Muscle layer of colon (tissue), 2 donors: ENCODE measurements around the gene CLDN14.

Experiments
- H3K27ac ChIP-seq: one replicate; pipeline ENCODE4 v1.7.0; 2013; ENCODE audit warnings: low read depth, mild to moderate bottlenecking, low read length, moderate library complexity
- H3K27me3 ChIP-seq, 2 donors: one replicate each; pipeline ENCODE4 v1.7.0; 2013; ENCODE audit warnings: low read length in 2 of 2, mild to moderate bottlenecking in 2 of 2; ENCODE audit not compliant: insufficient read depth in 2 of 2, control insufficient read depth in 1 of 2
- H3K36me3 ChIP-seq: one replicate; pipeline ENCODE4 v1.7.0; 2013; ENCODE audit warnings: mild to moderate bottlenecking, low read length; ENCODE audit not compliant: insufficient read depth
- H3K4me1 ChIP-seq: one replicate; pipeline ENCODE4 v1.7.0; 2013; ENCODE audit warnings: mild to moderate bottlenecking, low read length; ENCODE audit not compliant: insufficient read depth
- H3K4me3 ChIP-seq, 2 donors: one replicate each; pipeline ENCODE4 v1.7.0; 2013; ENCODE audit warnings: low read length in 2 of 2, low read depth in 1 of 2, mild to moderate bottlenecking in 1 of 2, moderate library complexity in 1 of 2
- H3K9ac ChIP-seq: one replicate; pipeline ENCODE4 v1.7.0; 2013; ENCODE audit warnings: low read length
- H3K9me3 ChIP-seq: one replicate; pipeline ENCODE4 v1.7.0; 2013; ENCODE audit warnings: mild to moderate bottlenecking, low read length
- donor health status: abdominal sarcoma.
- donor health status: Adenocarcinoma of cecum.

CLDN14 gene

GRCh38 chr21:36452281-36452825, 27.6 kb downstream of the CLDN14 start:
- Histone ChIP-seq H3K4me1 (no peaks in the 10 kb centered on the region), H3K27ac (no peak overlapping the region), H3K27me3 (no peaks in the 10 kb centered on the region), H3K36me3 (no peaks in the 10 kb centered on the region), H3K4me3 (no peak overlapping the region), H3K9ac (no peak overlapping the region), H3K9me3 (no peaks in the 10 kb centered on the region)

- no peaks in the 10 kb centered on the region for H3K36me3 ChIP-seq
- H3K4me3 ChIP-seq, result no peak overlapping the region
- no peaks in the 10 kb centered on the region for H3K4me1 ChIP-seq
- no peaks in the 10 kb centered on the region for H3K27me3 ChIP-seq
- no peaks in the 10 kb centered on the region for H3K9me3 ChIP-seq
- no peak overlapping the region for H3K27ac ChIP-seq
- H3K9ac ChIP-seq, result no peak overlapping the region
Observed at GRCh38 chr21:36451506-36451905, 28.4 kb downstream of the CLDN14 start.

DNA sequence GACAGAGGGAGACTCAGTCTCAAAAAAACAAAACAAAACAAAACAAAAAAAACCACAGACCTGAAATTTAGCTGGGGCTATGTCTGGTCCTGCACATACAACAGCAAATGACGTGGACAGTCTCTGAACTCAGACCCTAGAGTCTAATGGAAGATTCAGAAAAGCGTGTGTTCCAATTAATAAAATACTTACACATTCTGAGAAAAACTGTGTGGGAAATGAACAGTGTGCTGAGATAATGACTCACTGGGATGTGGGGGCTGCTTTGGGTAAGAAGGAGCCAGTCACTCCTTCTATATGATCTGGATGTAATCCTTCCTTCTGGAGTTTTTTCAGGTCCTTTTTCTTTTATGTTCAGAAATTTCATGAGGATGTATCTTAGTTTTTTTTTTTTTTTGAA, 29.4 kb downstream of the CLDN14 start:
- Histone ChIP-seq H3K4me1 (no peaks in the 10 kb centered on the region), H3K4me3 (no peak overlapping the region), H3K9me3 (no peaks in the 10 kb centered on the region), H3K27ac (no peak overlapping the region), H3K9ac (no peak overlapping the region), H3K27me3 (no peaks in the 10 kb centered on the region), H3K36me3 (no peaks in the 10 kb centered on the region)

DNA sequence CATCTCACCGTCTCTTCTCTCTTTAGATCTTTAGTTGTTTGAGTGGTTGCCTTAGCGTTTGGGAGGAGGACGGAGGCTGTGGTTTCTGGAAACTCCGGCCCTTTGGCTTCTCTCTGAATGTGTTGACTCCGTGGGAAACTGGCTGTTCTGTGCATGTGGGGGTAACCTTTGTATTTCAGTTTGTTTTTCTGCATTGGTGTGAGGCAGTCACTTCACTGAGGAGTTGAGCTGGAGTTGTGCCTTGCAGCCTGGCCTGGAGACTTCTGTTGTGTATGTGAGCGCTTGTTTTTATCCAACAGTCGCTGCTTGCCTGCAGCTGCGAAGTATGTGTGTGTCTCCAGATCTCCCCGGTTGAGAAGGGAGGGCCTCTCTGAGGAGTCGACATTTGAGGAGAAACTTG, 33.6 kb downstream of the CLDN14 start:
- no peaks in the 10 kb centered on the region for H3K9me3 ChIP-seq

GRCh38 chr21:36441715-36442114, 38.2 kb downstream of the CLDN14 start:
- Histone ChIP-seq H3K27me3 (no peaks in the 10 kb centered on the region), H3K36me3 (no peaks in the 10 kb centered on the region), H3K9me3 (no peaks in the 10 kb centered on the region), H3K4me3 (no peak overlapping the region), H3K27ac (no peak overlapping the region), H3K9ac (no peak overlapping the region), H3K4me1 (no peaks in the 10 kb centered on the region)

More for the DNA sequence above, 33.6 kb downstream of the CLDN14 start:
- H3K4me3 ChIP-seq, result no peak overlapping the region
- no peak overlapping the region for H3K9ac ChIP-seq
- H3K27me3 ChIP-seq, result no peaks in the 10 kb centered on the region
- H3K27ac ChIP-seq, result no peak overlapping the region
- no peaks in the 10 kb centered on the region for H3K4me1 ChIP-seq
- no peaks in the 10 kb centered on the region for H3K36me3 ChIP-seq

DNA sequence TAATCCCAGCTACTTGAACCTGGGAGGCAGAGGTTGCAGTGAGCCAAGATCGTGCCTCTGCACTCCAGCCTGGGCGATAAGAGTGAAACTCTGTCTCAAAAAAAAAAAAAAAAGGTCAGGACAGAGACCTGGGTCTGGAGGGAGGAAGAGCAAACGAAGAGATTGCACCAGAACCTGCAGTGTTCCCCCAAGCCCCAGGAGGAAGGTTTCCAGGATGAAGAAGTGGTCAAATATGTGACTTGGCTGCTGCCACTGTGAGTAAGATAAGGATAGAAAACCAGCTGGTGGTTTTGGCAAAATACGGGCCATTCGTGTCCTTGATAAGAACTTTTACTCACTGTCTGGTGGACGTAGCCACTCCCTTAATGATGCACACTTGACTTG, 42.2 kb downstream of the CLDN14 start:
- no peaks in the 10 kb centered on the region for H3K9me3 ChIP-seq
- no peak overlapping the region for H3K4me3 ChIP-seq
- no peaks in the 10 kb centered on the region for H3K36me3 ChIP-seq
- no peaks in the 10 kb centered on the region for H3K27me3 ChIP-seq
- no peak overlapping the region for H3K9ac ChIP-seq
- H3K4me1 ChIP-seq, result no peaks in the 10 kb centered on the region
- no peak overlapping the region for H3K27ac ChIP-seq

GRCh38 chr21:36436829-36437744, 42.8 kb downstream of the CLDN14 start:
- Histone ChIP-seq H3K27ac (no peak overlapping the region), H3K27me3 (no peaks in the 10 kb centered on the region), H3K4me1 (no peaks in the 10 kb centered on the region), H3K36me3 (no peaks in the 10 kb centered on the region), H3K9ac (no peak overlapping the region), H3K4me3 (no peak overlapping the region), H3K9me3 (no peaks in the 10 kb centered on the region)

- no peak overlapping the region for H3K9ac ChIP-seq
- H3K9me3 ChIP-seq, result no peaks in the 10 kb centered on the region
- no peaks in the 10 kb centered on the region for H3K4me1 ChIP-seq
- no peaks in the 10 kb centered on the region for H3K36me3 ChIP-seq
- no peaks in the 10 kb centered on the region for H3K27me3 ChIP-seq
- H3K27ac ChIP-seq, result no peak overlapping the region
- H3K4me3 ChIP-seq, result no peak overlapping the region
Observed at GRCh38 chr21:36434144-36434543, 45.8 kb downstream of the CLDN14 start.

GRCh38 chr21:36433059-36433709, 46.7 kb downstream of the CLDN14 start:
- H3K4me1 ChIP-seq, result no peaks in the 10 kb centered on the region
- no peak overlapping the region for H3K9ac ChIP-seq
- no peak overlapping the region for H3K27ac ChIP-seq
- H3K27me3 ChIP-seq, result no peaks in the 10 kb centered on the region
- no peak overlapping the region for H3K4me3 ChIP-seq
- H3K36me3 ChIP-seq, result no peaks in the 10 kb centered on the region
- H3K9me3 ChIP-seq, result no peaks in the 10 kb centered on the region

DNA sequence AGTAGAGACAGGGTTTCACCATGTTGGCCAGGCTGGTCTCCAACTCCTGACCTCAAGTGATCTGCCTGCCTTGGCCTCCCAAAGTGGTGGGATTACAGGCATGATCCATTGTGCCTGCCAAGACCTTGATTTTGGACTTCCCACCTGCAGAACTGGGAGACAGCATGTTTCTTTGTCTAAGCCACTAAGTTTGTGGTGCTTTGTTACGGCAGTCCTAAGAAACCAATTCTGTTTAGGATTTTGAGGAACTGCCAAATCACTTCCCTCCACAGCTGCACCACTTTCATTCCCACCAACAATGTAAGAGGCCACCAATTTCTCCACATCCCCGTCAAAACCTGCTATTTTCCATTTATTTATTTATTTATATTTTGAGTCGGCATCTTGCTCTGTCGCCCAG, 48.7 kb downstream of the CLDN14 start:
- Histone ChIP-seq H3K4me1 (no peaks in the 10 kb centered on the region), H3K9ac (no peak overlapping the region), H3K27me3 (no peaks in the 10 kb centered on the region), H3K9me3 (no peaks in the 10 kb centered on the region), H3K36me3 (no peaks in the 10 kb centered on the region), H3K27ac (no peak overlapping the region), H3K4me3 (no peak overlapping the region)

DNA sequence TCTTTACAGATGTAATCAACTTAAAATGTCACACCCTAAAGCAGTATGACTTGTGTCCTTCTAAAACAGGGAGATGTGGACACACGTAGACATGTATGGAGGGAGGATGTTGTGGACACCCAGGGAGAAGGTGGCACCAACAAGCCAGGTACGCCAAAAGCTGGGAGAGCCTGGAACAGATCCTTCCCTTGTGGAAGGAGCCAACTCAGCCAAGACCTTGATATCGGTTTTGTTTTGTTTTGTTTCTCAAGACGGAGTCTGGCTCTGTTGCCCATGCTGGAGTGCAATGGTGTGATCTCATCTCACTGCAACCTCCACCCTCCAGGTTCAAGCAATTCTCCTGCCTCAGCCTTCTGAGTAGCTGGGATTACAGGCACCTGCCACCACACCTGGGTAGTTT, 49.1 kb downstream of the CLDN14 start:
- Histone ChIP-seq H3K27me3 (no peaks in the 10 kb centered on the region), H3K27ac (no peak overlapping the region), H3K4me1 (no peaks in the 10 kb centered on the region), H3K9ac (no peak overlapping the region), H3K9me3 (no peaks in the 10 kb centered on the region), H3K36me3 (no peaks in the 10 kb centered on the region), H3K4me3 (no peak overlapping the region)
